Activated CD8-positive, alpha-beta memory T cell treated with anti-CD3 and anti-CD28 coated beads, Interleukin-2, amount 50 U/mL, for 48 hours (primary cell): ENCODE measurements around the gene MAML3.

Experiments used
- DNase-seq: peaks from one replicate; pipeline ENCODE4 v3.0.0-alpha.2; 2020

MAML3 gene

DNA sequence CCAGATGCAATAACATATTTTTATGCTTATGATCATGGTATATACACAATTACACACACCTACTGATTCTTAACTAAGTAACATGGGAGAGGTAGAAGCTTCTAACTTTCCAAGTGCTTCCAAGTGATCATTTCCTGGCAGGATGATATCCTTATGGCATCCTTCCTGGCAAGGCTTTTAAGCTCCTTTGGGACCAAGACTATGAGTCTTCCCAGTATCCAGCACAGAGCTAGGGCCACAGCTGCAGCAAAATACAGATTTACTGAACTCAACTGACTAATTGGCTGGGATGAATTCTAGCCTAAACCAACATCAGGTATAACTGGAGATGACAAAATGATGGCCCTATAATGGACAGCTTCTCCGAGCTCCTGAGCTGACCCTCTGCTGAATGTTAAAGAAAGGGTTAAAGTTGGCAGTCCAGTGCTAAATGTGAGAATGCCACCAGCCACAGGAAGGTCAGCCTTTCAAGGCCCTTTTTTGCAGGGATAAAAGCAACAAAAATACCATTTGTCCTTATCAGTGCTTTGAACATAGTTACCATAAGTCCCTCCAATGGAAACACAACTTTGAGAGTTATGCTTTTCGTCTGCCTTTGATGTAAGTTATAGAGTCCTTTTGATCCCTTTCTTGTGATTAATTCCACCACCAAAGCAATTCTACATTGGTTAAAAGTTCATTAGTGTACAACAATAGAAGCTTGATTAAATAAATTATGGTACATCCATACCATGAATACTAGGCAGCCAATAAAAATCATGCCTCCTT lies 415.0 kb downstream of the MAML3 start:
- DNase-seq = no peak

DNA sequence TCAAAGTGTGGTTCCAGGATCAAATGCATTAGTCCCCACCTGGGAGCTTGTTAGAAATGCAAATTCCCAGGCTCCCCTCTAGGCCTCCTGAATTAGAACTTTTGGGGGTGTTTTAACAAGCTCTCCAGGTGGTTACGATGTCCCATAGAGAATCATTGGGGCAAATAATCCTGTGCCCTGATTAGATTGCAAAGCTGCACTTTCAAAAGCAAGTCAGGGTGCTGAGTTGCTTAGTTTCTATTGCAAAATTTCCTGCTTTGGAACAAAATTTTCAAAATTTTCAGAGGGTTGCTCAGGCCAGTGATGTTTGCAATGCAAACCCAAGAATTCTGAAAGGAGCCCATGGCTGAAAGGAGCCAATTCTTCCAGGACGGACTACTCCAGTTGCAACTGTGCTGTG lies 417.3 kb downstream of the MAML3 start:
- no peak for DNase-seq

DNA sequence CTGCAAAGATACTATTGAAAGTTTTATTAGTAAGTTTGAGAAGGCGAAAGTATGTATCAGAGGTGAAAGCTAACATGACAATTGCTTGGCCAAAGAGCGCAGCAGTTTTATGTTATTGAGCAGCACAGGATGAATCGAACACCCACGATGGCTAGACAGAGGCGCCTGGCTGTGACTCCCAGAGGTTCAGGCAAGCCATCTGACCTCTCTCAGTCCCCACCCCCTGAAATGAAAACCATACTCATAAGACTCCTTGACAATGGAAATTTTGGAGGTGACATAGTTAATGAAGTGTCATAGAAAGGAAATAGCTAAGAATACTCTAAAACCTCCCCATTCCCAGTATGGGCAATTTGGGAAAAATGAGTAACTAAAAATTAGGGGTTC lies 417.7 kb downstream of the MAML3 start:
- DNase-seq = no peak

DNA sequence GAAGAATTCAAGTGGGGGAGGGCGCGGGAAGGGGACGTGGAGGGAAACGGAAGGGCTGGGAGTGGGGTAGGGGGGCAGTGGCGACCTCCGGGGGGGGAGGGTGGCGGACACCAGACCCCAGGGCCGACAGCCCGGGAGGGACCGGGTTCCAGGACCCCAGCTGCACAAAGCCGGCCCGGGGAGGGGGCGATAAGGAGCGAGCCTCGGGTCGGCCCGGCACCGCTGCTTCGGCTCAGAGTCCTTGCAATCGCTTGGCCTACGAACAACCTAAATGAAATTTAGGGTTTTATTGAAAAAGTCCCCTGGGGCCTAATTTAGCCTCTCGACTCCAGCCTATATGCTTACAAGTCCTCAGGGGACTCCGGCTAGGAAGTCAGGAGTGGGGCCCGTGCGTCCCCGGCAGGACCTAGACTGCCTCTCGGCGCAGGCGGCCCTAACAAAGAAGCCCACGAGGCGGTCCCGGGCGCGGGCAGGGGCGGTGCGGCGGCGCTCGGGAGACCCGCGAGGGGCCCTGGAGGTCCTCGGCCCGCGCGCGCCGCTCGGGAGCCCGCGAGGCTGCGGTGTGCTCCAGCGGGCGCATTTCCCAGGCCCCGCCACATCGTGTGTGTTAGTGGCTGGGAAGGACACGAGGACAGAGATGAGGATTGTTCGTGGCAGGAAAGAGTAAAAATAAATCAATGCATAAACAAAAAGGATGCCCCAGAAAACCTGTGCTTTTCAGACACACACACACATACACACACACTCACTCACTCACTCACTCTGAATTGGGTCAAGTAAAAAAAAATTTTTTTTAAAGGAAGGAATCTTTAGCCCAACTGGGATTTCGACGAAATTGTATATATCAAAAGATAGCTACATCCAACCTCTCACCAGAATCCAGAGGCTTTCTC lies 418.4 kb downstream of the MAML3 start:
- peak; percentile 56 for DNase-seq

GRCh38 chr4:139734875-139735380 lies 419.1 kb downstream of the MAML3 start:
- DNase-seq = peak; percentile 82

DNA sequence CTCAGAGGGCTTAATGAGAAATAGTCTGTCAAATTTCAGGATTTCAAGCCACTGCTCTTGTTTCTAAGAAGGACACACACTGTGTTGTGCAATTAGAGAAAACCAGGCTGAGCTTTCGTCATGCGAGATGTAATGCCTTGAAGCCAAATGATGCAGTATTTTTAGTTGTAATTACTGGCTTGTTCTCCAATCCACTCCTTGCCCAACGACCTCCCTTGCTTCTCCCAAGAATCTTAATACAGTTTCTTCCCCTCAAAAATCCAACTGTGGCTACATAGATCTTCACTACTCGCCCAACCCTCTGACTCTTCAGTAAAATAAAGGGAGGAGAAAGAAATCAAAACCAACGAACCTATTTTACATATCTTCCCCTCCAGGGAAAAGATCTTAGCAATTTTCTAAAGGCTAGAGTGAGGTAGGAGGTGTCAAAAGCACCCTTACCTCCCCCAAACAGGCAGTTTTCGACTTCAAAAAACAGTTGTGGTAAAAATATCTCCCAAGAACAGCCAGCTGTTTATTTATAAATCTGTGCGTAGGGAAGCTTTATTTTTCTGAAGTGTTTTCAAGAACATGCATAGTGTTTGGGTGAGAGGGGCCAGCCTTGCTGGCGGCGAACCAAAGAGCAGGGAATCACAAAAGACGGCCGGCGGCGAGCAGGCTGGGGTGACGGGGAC lies 419.6 kb downstream of the MAML3 start:
- no peak for DNase-seq

GRCh38 chr4:139732991-139733570 lies 420.9 kb downstream of the MAML3 start:
- DNase-seq = no peak

GRCh38 chr4:139728840-139729239 lies 425.1 kb downstream of the MAML3 start:
- no peak for DNase-seq

- no peak for DNase-seq
Observed at GRCh38 chr4:139728146-139728545, 425.8 kb downstream of the MAML3 start.

GRCh38 chr4:139726615-139727014 lies 427.4 kb downstream of the MAML3 start:
- DNase-seq = no peak

DNA sequence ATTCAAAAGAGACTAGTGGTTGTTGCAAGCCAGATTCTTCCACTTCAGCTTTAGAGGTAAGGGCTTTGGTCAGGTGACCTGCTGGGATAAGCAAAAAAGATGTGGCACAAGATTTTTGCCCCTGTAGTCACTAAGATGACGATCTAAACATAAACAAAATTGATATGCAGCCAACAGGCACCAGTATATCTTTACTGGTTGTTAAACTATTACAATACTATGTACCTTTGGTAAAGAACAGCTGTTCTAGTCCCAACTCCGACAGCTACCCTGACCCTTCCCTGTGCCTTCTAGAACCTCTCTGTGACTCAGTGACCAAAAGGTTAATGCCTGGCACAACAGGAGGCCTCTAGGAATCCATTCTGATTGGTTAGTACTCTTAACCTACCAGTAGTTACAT lies 428.7 kb downstream of the MAML3 start:
- DNase-seq = no peak

GRCh38 chr4:139721789-139722188 lies 432.2 kb downstream of the MAML3 start:
- no peak for DNase-seq

GRCh38 chr4:139720806-139721205 lies 433.2 kb downstream of the MAML3 start:
- no peak for DNase-seq

DNA sequence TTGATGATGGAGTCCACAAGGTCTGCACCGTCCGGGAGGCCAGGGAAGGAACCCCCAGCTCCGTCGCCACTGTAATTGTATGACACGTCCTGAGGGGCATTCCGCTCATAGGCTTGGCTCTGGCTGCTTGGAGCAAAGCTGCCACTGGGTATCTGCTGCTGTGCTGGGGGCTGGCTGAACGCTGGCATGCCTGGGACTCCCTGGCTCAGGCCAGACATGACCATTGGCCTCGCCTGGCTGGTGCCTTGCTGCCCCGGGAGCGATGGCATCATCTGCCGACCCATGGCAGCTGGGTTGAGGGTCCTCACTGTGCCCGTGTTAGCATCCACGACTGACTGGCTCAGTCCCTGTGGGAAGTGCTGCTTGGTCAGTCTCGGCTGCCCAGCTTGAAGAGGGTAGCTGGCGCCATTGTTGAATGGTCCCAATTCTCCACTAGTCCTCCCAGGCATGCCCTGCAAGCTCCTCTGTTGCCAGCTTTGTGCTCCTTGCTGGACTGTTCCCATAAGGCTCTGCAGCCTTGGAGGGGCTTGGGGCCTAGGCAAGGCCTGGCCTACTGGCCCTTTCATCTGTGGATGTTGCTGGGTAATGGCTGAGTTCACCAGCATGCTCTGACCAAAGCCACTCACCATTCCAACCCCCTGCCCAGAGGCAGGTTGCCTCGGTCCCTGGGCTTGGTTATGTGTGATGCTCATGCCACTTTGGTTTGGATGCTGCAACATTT lies 434.4 kb downstream of the MAML3 start:
- DNase-seq = no peak

- DNase-seq = no peak
Observed at GRCh38 chr4:139718833-139719232, 435.2 kb downstream of the MAML3 start.

GRCh38 chr4:139718358-139718757 lies 435.6 kb downstream of the MAML3 start:
- DNase-seq = no peak

GRCh38 chr4:139715746-139716391 lies 438.1 kb downstream of the MAML3 start:
- DNase-seq = no peak

GRCh38 chr4:139712882-139713281 lies 441.1 kb downstream of the MAML3 start:
- DNase-seq = no peak

DNA sequence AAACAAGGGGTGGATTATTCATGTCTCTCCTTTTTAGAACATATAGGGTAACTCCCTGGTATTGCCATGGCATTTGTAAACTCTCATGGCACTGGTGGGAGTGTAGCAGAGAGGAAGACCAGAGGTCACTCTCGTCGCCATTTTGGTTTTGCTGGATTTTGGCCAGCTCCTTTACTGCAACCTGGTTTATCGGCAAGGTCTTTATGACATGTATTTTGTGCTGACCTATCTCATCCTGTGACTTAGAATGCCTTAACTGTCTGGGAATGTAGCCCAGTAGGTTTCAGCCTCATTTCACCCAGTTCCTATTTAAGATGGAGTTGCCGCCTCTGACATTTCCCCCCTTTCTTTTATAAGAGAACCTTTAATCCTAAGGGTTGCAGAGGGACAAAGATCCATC lies 442.5 kb downstream of the MAML3 start:
- DNase-seq = no peak

DNA sequence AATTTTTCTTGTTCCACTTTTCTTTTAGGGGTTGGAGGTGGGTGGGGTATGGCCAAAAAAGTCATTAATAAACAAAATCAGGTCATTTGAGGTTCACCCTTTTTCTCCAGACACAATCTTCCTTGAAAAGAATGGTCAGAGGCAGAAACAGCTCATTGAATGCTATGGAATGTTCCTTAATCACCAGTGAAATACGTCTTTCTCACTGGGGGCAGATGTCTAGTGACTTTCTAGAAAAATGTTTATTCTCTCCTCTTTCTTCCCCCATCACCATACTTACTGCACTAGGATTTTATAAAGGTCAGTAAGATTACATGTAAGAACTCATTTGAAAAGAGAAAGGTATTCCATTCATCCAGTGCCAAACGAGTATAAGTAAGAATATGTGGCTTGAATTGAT lies 443.9 kb downstream of the MAML3 start:
- DNase-seq = no peak

GRCh38 chr4:139709660-139710059 lies 444.3 kb downstream of the MAML3 start:
- no peak for DNase-seq
